GM12878 (cell line): ENCODE results near the gene VSIG8. TPM values are rescaled to one million over a fixed set of nuclear protein-coding genes. Genes with fewer than 3 reads are reported as not detected.

Experiments used
- ATAC-seq: fragments of 200-7000 bp; cut with Tn5 transposase; 3 replicates; pipeline ENCODE4 v1.9.1; 2020; ENCODE audit warnings: mild to moderate bottlenecking, moderate library complexity
- BruUV-seq: library from RNA; stranded (reverse); fragments of 400-500 nt; replicated peaks from 2 replicates; lab custom pipeline; 2021; lab: Mats Ljungman, UMichigan
- CTCF ChIA-PET: fragments of 300-600 bp; sonication (Branson Sonifier 250); formaldehyde crosslinking; extraction: SDS; loops from one replicate; lab custom pipeline; 2021; ENCODE audit warnings: inconsistent platforms; lab: Yijun Ruan, JAX
- POLR2A ChIA-PET: fragments of 350-600 bp; formaldehyde crosslinking; extraction: SDS; loops from one replicate; lab custom pipeline; 2021; ENCODE audit warnings: inconsistent platforms; lab: Charles Lee
- RAD21 ChIA-PET: fragments of 300-600 bp; sonication (Branson Sonifier 250); formaldehyde crosslinking; loops from one replicate; lab custom pipeline; 2023; ENCODE audit warnings: antibody characterized with exemption; ENCODE audit not compliant: unreplicated experiment; lab: Charles Lee
- SMC1A ChIA-PET: fragments of 300-600 bp; sonication (Branson Sonifier 250); formaldehyde crosslinking; loops from one replicate; lab custom pipeline; 2023; ENCODE audit not compliant: unreplicated experiment, uncharacterized antibody; lab: Charles Lee
- DNase-seq: peaks from one replicate; pipeline ENCODE4 v3.0.0-alpha.2; 2011; ENCODE audit warnings: low read depth, low spot score
- FAIRE-seq: peaks from 3 replicates; lab custom pipeline; 2011; peaks lifted over from hg19 to GRCh38; lab: Jason Lieb, UNC
- H2AFZ ChIP-seq: 2 replicates; pipeline ENCODE4 v1.6.0; 2011; ENCODE audit warnings: low read depth, low read length, control low read depth; ENCODE audit not compliant: control insufficient read depth
- H3K27ac ChIP-seq: 2 replicates; pipeline ENCODE4 v1.5.1; 2011; ENCODE audit warnings: control low read depth; ENCODE audit not compliant: control insufficient read depth, insufficient read depth
- H3K27me3 ChIP-seq, 2 experiments: replicated peaks in 1 of 2; 2 replicates each; pipeline versions ENCODE4 v1.6.0 to v1.6.1; 2011; ENCODE audit warnings: low read length in 1 of 2; ENCODE audit not compliant: control insufficient read depth in 2 of 2, insufficient read depth in 2 of 2
- H3K36me3 ChIP-seq, 2 experiments: 2 replicates each; pipeline ENCODE4 v1.5.1; 2011; ENCODE audit warnings: low read length in 1 of 2; ENCODE audit not compliant: control insufficient read depth in 2 of 2, insufficient read depth in 2 of 2
- H3K4me1 ChIP-seq: 2 replicates; pipeline ENCODE4 v1.6.1; 2011; ENCODE audit warnings: mild to moderate bottlenecking, low read length, moderate library complexity, mixed read lengths; ENCODE audit not compliant: control insufficient read depth, insufficient read depth
- H3K4me2 ChIP-seq: 2 replicates; pipeline ENCODE4 v1.6.0; 2011; ENCODE audit warnings: control low read depth; ENCODE audit not compliant: control insufficient read depth, insufficient read depth
- H3K4me3 ChIP-seq: fragments of 200-600 bp; sonication (generic); 2 replicates; pipeline ENCODE4 v1.5.1; 2016
- H3K79me2 ChIP-seq: 2 replicates; pipeline ENCODE4 v1.6.0; 2011; ENCODE audit warnings: low read length; ENCODE audit not compliant: control insufficient read depth, insufficient read depth
- H3K9ac ChIP-seq: 2 replicates; pipeline ENCODE4 v1.8.0; 2011; ENCODE audit warnings: low read length, control low read depth, mixed read lengths; ENCODE audit not compliant: control insufficient read depth, insufficient read depth
- H3K9me3 ChIP-seq: replicated peaks from 3 replicates; pipeline ENCODE4 v1.5.1; 2011; ENCODE audit warnings: mild to moderate bottlenecking, low read length; ENCODE audit not compliant: control insufficient read depth, insufficient read depth
- H4K20me1 ChIP-seq: 2 replicates; pipeline ENCODE4 v1.6.0; 2011; ENCODE audit not compliant: control insufficient read depth, insufficient read depth
- CUX1 ChIP-seq: IDR thresholded peaks from 2 replicates; pipeline ENCODE4 v1.6.1; 2012; ENCODE audit warnings: improper control_type of control experiment, low read depth, low read length; ENCODE audit not compliant: insufficient replicate concordance
- EGR1 ChIP-seq, 2 experiments: IDR thresholded peaks; 1 replicate in 1 of 2; 2 replicates in 1 of 2; pipeline ENCODE4 v1.6.1; 2011 to 2012; ENCODE audit warnings: low read depth in 2 of 2, low read length in 2 of 2, borderline replicate concordance in 1 of 2, mild to moderate bottlenecking in 1 of 2, moderate library complexity in 1 of 2
- FOXK2 ChIP-seq: fragments of 450-650 bp; IDR thresholded peaks from 2 replicates; pipeline ENCODE4 v1.6.1; 2017; ENCODE audit warnings: mild to moderate bottlenecking, moderate library complexity
- GABPA ChIP-seq: IDR thresholded peaks from 2 replicates; pipeline ENCODE4 v1.6.1; 2014; ENCODE audit warnings: antibody characterized with exemption, low read depth, mild to moderate bottlenecking, inconsistent platforms
- IKZF1 ChIP-seq: fragments of 450-650 bp; conservative IDR thresholded peaks from 2 replicates; pipeline ENCODE4 v1.6.1; 2017; ENCODE audit warnings: antibody characterized with exemption, mild to moderate bottlenecking
- IRF4 ChIP-seq: IDR thresholded peaks from 2 replicates; pipeline ENCODE4 v1.6.1; 2011; ENCODE audit warnings: low read depth, low read length
- MYB ChIP-seq: fragments of 150-350 bp; IDR thresholded peaks from 2 replicates; pipeline ENCODE4 v1.6.1; 2014; ENCODE audit warnings: mild to moderate bottlenecking, low read depth, low read length, borderline replicate concordance
- NBN ChIP-seq: fragments of 450-650 bp; IDR thresholded peaks from 2 replicates; pipeline ENCODE4 v1.6.1; 2016
- NFXL1 ChIP-seq: fragments of 450-650 bp; IDR thresholded peaks from 2 replicates; pipeline ENCODE4 v1.6.1; 2017; ENCODE audit warnings: antibody characterized with exemption, mild to moderate bottlenecking, borderline replicate concordance
- NR2C2 ChIP-seq: IDR thresholded peaks from 2 replicates; pipeline ENCODE4 v1.6.1; 2011; ENCODE audit warnings: borderline replicate concordance, low read depth; ENCODE audit not compliant: control insufficient read depth, insufficient read length
- NR2F1 ChIP-seq: fragments of 450-650 bp; conservative IDR thresholded peaks from 2 replicates; pipeline ENCODE4 v1.6.1; 2017; ENCODE audit warnings: mild to moderate bottlenecking
- SP1 ChIP-seq: IDR thresholded peaks from one replicate; pipeline ENCODE4 v1.6.1; 2011; ENCODE audit warnings: low read depth, low read length
- SRF ChIP-seq, 2 experiments: IDR thresholded peaks; 2 replicates each; pipeline ENCODE4 v1.6.1; 2011; ENCODE audit warnings: low read depth in 2 of 2, low read length in 2 of 2, mild to moderate bottlenecking in 1 of 2, moderate library complexity in 1 of 2
- ZNF384 ChIP-seq: IDR thresholded peaks from 2 replicates; pipeline ENCODE4 v1.6.1; 2012; ENCODE audit warnings: low read depth, mild to moderate bottlenecking, low read length, improper control_type of control experiment, borderline replicate concordance
- ZNF622 ChIP-seq: fragments of 450-650 bp; IDR thresholded peaks from 2 replicates; pipeline ENCODE4 v1.6.1; 2017; ENCODE audit warnings: mild to moderate bottlenecking, inconsistent platforms
- ZNF687 ChIP-seq: fragments of 450-650 bp; IDR thresholded peaks from 2 replicates; pipeline ENCODE4 v1.6.1; 2017; ENCODE audit warnings: mild to moderate bottlenecking, moderate library complexity
- WGBS: methylation state at CpG from one replicate; pipeline ENCODE4 v1.1.6; 2016; ENCODE audit warnings: low lambda C conversion rate; ENCODE audit not compliant: insufficient replicate concordance, insufficient coverage; ENCODE audit errors: missing lambda C conversion rate; 5-methylcytosine and 5-hydroxymethylcytosine counted together
- in situ Hi-C: fragments of 300-500 bp; cut with MboI; formaldehyde crosslinking; loops from 9 replicates; pipeline ENCODE4 v1.14.3; 2018; ENCODE audit warnings: mixed read lengths
- intact Hi-C: fragments of 100-400 bp; cut with micrococcal nuclease; formaldehyde crosslinking; loops from one replicate; pipeline ENCODE4 v1.14.2; 2022; ENCODE audit not compliant: unreplicated experiment
- polyA plus RNA-seq, 11 experiments: library from polyadenylated mRNA; depleted of rRNA in 4 of 11; unstranded in 6 of 11; stranded (reverse) in 5 of 11; fragments of >200 nt; fragmentation: Nextera tagmentation in 4 of 11; fragmentation: Illumina TruSeq in 1 of 11; extraction: Ambion mirVana in 4 of 11; extraction: Trizol in 1 of 11; gene quantifications; 1 replicate in 1 of 11; 2 replicates in 10 of 11; pipeline versions ENCODE4 v1.2.1 to v1.2.3, GENCODE V29; 2011 to 2016; ENCODE audit warnings: inconsistent platforms in 2 of 11, missing spikeins in 2 of 11, low read depth in 1 of 11
- total RNA-seq, 4 experiments: library from RNA; depleted of rRNA in 3 of 4; stranded (reverse); fragments of >200 nt in 3 of 4; fragmentation: Illumina TruSeq in 1 of 4; extraction: Trizol in 1 of 4; gene quantifications; 2 replicates each; pipeline versions ENCODE4 v1.2.1 to v1.2.3, GENCODE V29; 2013 to 2021

Gene VSIG8
- total and polyA plus RNA-seq, 10 of the 15 experiments (the other 5 are each of a cell fraction or from before 2014, with no cell fraction given), result not detected

GRCh38 chr1:159884296-159884695, 21.8 kb upstream of the VSIG8 start:
- H3K27ac ChIP-seq, result no peak overlapping the region
- ChIA-PET CTCF (interaction anchor here (14.8 kb wide), 1 partner anchor 85 kb away, joined by 476 read pairs; the partner anchor contains the start of gene FCRL6), SMC1A (interaction anchor here (12.2 kb wide), 1 partner anchor 84 kb away, joined by 289 read pairs; the partner anchor contains the start of gene FCRL6), RAD21 (interaction anchor here (2.0 kb wide), 1 partner anchor 85 kb away, joined by 8 read pairs; no protein-coding TSS in a partner anchor), POLR2A (no interaction called here)
- intact Hi-C loops (no loop called here), in situ Hi-C loops (no loop called here)
- no peaks in the 10 kb centered on the region for H3K36me3 ChIP-seq
- no peaks in the 10 kb centered on the region for H3K27me3 ChIP-seq
- 51% methylated on average over 8 of the region's 8 CpGs for WGBS
- H2AFZ ChIP-seq, result no peak overlapping the region
- H4K20me1 ChIP-seq, result no peaks in the 10 kb centered on the region
- no peak overlapping the region for H3K4me2 ChIP-seq
- no peak for ATAC-seq
- no peak for DNase-seq
- TF ChIP-seq ZNF384, result no peak
- TF ChIP-seq IRF4, result no peak
- TF ChIP-seq GABPA, result no peak
- TF ChIP-seq ZNF622, result no peak
- TF ChIP-seq NBN, result no peak
- TF ChIP-seq ZNF687, result no peak
- TF ChIP-seq FOXK2, result no peak
- no peak for TF ChIP-seq IKZF1
- TF ChIP-seq NFXL1, result no peak
- TF ChIP-seq SP1, result no peak
- TF ChIP-seq MYB, result no peak
- TF ChIP-seq NR2F1, result no peak
- TF ChIP-seq CUX1, result no peak
- no peak for TF ChIP-seq NR2C2
- no peak for TF ChIP-seq EGR1 (IDR thresholded peaks at IDR 0.05; ENCODE audit: borderline replicate concordance in 1 of 2, low read depth in 2 of 2, low read length in 2 of 2)
- TF ChIP-seq SRF (IDR thresholded peaks at IDR 0.05; ENCODE audit: low read depth in 2 of 2, low read length in 2 of 2), result no peak
- BruUV-seq, result no TSS peak
- peaks cover 6% of the 10 kb centered on the region for H3K4me1 ChIP-seq
- H3K9ac ChIP-seq, result no peak overlapping the region
- no peaks in the 10 kb centered on the region for H3K79me2 ChIP-seq
- no peak for FAIRE-seq
- no peaks in the 10 kb centered on the region for H3K9me3 ChIP-seq
- H3K4me3 ChIP-seq, result no peak overlapping the region
